ENCODE results near the gene PNPLA2.

The PNPLA2 gene

DNA sequence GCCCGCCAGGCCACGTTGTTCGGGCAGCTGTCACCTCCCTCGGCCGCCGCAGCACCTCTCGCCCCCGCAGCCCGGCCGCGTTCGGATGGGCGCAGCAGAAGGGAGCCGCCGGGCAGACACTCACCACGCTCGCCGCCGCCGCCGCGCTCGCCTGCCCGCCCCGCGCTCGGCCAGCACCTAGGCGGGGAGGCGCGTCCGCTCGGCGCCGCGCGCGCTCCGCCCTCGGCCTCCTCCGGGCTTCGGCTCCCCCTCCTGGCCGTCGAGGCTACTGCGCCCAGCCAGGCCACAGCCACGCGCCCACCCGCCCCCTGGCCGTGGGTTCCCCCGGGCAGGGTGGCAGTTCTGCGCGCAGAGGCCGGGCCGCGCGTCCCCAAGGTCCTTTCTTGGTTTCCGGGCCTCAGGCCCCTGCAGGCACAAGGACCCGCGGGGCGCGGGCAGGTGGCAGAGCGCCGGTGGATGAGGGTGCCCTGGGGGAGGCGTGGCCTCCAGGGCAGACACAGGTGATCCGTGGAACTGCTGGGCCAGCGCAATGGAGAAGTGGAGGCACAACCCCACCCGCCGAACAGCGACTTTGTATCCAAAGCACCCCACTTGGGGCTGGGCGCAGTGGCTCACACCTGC lies 20.5 kb upstream of the PNPLA2 start, which contains the start of gene SLC25A22:
SLC25A22 (minus strand) TSS at position 189 of the 621 bp plus-strand sequence. CDS start 3,275 bp downstream, outside the sequence.
- peak; percentile 86 to 93 for DNase-seq

DNA sequence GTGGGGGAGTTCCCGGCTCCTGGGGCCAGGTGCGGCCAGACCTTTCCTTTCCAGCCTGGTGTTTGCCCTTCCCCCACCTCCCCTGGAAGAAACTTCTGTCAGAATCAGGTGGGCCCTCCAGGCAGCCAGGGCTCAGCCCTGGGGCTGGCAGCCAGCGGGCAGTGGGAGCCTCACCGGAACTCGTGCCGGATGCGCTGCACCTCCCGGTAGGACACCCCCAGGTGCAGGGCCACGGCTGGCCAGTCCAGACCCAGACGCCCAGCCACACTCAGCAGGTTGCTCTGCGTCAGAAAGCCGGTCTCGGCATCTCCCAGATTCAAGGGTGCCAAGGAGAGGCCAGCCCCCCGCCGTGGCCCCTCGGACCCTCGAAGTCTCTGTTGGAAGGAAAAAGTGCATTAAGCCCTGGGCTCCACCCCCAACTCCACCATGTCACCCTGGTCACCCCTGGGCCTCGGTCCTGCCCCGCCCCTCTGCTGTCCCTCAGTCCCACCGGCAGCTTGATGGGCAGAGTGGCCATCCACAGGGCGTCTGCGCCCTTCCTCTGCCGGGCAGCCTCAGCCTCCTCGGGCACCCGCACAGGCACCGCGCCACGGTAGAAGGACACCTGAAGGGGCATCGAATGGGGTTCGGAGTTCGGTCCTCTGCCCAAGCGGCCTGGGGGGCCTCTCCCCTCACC lies 18.9 kb upstream of the PNPLA2 start:
- no peak for DNase-seq
- TF ChIP-seq GATA1 (IDR thresholded peaks at IDR 0.05; ENCODE audit: low read depth, low read length): no peak
- TF ChIP-seq POLR2A (IDR thresholded peaks at IDR 0.05; ENCODE audit: low read length): no peak

More for the DNA sequence above, 20.5 kb upstream of the PNPLA2 start, which contains the start of gene SLC25A22:
- TF ChIP-seq POLR2A (IDR thresholded peaks at IDR 0.05; ENCODE audit: low read length): peak; percentile 33
- no peak for TF ChIP-seq GATA1 (IDR thresholded peaks at IDR 0.05; ENCODE audit: low read depth, low read length)

DNA sequence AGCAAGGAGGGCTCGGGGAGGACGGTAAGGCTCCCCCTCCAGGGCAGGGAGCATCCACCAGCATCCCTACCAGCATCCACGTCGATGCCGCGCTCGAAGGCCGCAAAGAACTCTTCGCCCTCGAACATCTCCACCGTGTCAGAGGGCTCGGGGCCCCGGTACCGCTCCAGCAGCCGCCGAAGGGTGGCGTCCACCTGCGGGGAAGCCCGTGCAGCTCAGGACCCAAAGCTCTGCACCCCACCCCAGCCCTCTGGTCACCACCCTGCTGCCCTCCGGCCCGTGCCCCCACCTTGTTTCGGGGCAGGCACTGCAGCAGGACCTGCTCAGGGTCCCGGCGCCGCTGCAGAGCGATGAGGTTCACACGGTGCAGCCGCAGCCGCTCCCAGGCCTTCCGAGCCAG lies 18.2 kb upstream of the PNPLA2 start:
- DNase-seq: no peak
- TF ChIP-seq GATA1 (IDR thresholded peaks at IDR 0.05; ENCODE audit: low read depth, low read length): no peak
- TF ChIP-seq POLR2A (IDR thresholded peaks at IDR 0.05; ENCODE audit: low read length): no peak

DNA sequence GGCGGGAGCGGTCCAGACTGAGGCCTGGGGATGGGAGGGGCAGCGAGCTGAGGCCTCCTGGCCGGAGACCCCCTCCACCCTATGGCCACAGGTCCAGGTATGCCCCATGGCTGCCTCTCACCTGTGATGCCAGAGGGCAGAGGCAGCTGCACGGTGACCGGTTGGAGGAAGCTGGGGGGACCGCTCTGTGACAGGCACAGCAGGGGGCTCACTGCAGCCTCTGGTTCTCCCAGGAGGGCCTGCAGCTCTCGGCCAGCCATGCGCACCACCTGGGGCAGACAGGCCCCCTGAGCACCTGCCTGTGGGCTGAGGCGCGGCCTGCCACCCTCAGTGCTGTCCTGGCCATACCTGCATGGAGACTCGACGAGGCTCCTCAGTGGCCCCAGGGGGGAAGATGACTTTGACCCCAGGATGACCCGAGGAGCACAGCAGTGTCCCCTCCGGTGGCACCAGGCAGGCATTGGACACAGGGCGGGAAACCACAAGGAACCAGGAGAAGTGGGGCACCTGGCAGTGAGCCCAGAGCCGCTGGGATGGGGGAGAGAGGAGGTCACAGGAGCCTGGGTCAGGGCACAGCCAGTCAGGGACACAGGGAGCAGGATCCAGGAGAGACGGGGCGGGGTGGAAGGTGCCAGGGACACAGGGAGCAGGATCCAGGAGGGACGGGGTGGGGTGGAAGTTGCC lies 17.5 kb upstream of the PNPLA2 start:
- no peak for TF ChIP-seq GATA1 (IDR thresholded peaks at IDR 0.05; ENCODE audit: low read depth, low read length)
- no peak for TF ChIP-seq POLR2A (IDR thresholded peaks at IDR 0.05; ENCODE audit: low read length)
- DNase-seq: no peak

DNA sequence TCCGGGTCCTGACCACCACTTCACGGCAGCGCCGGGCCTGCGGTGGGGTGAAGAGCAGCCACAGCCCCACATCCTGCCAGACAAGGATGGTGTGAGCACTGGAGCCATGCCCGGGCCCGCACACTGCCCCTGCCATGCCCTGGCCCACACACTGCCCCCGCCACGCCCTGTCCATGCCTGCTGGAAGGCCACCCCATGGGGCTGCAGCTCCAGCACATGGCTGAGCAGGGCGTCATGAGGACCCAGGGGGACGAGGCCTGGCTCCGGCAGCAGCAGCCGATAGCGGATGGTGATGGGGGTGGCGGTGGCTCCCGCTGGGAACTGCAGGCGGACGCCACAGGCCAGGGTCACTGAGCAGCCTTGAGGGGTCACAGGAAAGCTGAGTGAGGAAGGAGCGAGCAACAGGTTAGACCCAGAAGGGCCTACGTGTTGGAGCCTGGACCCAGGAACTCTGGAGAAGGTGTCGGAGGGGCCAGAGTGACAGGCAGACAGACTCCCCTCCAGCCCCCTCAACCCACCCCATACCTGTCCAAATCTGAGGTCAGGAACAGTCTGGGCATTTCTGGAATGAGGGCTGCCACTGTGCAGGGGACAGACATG lies 16.6 kb upstream of the PNPLA2 start:
- DNase-seq: no peak
- no peak for TF ChIP-seq POLR2A (IDR thresholded peaks at IDR 0.05; ENCODE audit: low read length)
- TF ChIP-seq GATA1 (IDR thresholded peaks at IDR 0.05; ENCODE audit: low read depth, low read length): no peak

DNA sequence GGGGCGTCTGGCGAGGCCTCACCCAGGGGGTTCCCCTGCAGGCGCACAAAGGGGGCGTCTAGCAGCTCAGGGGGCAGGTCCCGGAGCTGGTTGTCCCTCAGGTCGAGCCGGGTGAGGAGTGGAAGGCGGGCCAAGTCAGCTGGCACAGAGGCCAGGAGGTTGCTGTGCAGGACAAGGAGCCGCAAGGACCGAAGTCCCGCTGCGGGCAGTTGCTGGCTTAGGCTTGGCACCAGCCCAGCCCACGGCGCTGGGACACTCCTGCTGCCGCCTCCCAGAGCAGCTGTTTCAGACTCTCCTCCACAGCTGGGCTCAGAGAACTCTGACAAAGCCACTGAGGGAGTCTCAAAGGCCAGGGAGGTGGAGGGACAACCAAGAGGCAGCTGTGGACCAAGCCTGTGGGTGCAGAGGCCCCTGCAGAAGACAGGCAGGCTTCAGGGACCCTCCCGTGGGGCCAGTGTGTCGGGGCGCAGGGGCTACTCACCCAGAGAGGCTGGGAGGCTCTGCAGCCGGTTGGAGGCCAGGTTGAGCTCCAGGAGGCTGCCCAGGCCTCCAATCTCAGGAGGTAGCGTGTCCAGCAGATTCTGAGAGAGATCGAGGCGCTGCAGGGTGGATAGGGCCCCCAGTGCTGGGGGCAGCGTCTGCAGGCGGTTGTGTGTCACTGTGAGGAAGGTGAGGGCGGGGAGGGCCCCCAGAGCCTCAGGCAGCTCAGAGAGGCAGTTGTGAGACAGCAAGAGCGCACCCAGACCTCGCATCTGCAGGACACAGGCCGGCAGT lies 15.8 kb upstream of the PNPLA2 start:
- DNase-seq: no peak

DNA sequence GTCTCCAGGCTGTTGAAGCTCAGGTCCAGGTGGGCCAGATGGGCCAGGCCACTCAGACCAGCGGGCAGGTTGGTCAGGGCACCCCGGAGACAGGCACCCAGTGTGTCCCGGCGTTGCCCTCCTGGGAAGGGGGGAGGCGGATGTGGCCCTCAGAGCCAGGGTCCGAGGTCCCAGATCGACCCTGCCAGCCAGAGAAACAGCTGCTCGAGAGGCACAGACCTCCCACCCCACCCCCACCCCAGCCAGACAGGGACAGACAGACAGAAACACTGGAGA lies 15.3 kb upstream of the PNPLA2 start:
- no peak for TF ChIP-seq GATA1 (IDR thresholded peaks at IDR 0.05; ENCODE audit: low read depth, low read length)
- no peak for TF ChIP-seq POLR2A (IDR thresholded peaks at IDR 0.05; ENCODE audit: low read length)
- no peak for DNase-seq

More for the DNA sequence above, 15.8 kb upstream of the PNPLA2 start:
- TF ChIP-seq POLR2A (IDR thresholded peaks at IDR 0.05; ENCODE audit: low read length): no peak
- TF ChIP-seq GATA1 (IDR thresholded peaks at IDR 0.05; ENCODE audit: low read depth, low read length): no peak

DNA sequence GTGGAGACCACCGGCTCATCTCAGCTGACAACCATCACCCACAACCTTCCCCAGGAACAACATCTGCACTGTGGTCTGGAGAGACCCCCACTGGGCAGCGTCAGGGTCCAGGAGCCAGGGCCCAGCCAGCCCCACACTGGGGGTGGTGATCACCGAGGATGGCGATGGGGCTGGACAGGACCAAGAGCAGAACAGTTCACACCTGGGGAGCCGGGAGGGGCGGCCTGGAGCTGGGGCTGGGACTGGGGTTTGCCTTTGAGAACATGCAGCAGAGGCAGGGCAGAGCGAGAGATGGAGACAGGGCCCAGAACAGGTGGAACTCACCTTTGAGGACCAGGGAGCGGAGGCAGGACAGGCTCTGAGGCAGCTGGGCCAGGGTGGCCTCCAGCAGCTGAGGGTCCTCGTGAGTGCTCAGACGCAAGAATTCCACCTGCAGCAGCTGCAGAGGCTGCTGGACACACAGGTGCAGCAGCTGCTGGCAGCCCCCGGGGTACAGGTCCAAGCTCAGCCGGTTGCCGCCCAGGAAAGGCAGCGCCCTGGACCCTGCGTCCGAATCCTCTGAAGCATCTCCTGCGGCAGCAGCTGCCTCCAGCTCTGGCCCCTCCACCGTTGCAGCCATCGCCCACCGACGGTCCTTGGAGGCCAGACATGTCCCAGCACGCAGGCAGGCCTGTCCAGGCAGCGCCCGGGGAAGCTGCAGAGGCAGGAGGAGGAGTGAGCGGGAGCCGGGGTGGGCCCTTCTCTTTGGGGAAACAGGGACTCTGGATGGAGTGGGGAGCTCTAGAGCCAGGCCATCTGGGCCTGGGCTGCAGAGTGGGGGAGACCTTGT lies 14.7 kb upstream of the PNPLA2 start:
- no peak for TF ChIP-seq POLR2A (IDR thresholded peaks at IDR 0.05; ENCODE audit: low read length)
- TF ChIP-seq GATA1 (IDR thresholded peaks at IDR 0.05; ENCODE audit: low read depth, low read length): no peak
- DNase-seq: no peak

DNA sequence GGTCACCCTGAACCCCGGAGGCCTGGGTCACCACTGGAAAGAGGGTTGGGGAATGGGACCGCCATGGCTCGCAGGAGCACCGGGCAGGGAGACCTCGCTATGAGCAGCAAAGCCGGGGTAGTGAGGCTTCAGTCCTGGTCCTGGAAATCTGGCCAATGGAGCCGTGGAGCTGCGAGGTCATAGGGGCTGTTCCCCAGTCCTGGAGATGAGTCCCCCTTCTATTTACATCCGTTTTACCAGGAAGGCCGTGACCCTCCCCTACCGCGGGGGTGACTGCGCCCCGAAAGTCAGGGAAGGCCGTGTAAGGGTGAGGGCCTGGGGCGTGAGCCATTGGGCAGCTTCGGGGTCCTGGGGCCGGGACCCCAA lies 14.1 kb upstream of the PNPLA2 start:
- TF ChIP-seq GATA1 (IDR thresholded peaks at IDR 0.05; ENCODE audit: low read depth, low read length): no peak
- DNase-seq: no peak

DNA sequence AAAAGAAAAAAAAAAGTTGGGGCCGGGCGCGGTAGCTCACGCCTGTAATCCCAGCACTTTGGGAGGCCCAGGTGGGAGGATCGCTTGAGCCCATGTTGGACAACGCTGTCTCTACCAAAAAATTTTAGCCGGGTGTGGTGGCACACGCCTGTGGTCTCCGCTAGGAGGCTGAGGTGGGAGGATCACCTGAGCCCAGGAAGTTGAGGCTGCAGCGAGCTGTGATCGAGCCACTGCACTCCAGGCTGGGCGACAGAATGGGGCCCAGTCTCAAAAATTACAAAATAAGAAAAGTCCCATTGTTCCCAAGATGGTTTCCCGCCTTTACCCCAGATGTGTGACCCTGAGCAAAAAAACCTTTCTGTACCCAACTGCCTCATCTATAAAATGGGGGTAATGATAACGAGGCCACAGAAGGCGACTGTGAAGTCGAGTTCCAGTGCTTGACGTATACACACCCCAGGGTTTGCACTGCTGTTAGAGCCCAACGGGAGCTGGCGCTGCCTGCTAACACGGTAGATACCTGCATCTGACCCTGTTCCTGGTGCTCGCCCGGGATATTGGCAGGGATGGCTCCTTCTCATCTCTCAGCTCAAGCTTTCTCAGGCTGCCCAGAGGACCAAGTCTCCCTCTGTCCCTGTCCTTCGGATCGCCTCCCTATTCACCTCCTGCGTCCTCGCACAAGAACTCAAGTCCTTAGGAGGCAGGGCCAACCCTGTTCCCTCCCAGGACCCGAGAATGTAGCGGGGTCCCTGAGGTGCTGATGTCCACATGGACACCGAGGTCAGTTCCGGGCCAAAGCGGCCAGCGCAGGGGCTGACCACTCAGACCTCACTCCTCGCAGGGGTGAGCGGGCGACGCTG lies 10.1 kb upstream of the PNPLA2 start:
- DNase-seq: peak; percentile 77
- no peak for TF ChIP-seq GATA1 (IDR thresholded peaks at IDR 0.05; ENCODE audit: low read depth, low read length)
- TF ChIP-seq POLR2A (IDR thresholded peaks at IDR 0.05; ENCODE audit: low read length): no peak

DNA sequence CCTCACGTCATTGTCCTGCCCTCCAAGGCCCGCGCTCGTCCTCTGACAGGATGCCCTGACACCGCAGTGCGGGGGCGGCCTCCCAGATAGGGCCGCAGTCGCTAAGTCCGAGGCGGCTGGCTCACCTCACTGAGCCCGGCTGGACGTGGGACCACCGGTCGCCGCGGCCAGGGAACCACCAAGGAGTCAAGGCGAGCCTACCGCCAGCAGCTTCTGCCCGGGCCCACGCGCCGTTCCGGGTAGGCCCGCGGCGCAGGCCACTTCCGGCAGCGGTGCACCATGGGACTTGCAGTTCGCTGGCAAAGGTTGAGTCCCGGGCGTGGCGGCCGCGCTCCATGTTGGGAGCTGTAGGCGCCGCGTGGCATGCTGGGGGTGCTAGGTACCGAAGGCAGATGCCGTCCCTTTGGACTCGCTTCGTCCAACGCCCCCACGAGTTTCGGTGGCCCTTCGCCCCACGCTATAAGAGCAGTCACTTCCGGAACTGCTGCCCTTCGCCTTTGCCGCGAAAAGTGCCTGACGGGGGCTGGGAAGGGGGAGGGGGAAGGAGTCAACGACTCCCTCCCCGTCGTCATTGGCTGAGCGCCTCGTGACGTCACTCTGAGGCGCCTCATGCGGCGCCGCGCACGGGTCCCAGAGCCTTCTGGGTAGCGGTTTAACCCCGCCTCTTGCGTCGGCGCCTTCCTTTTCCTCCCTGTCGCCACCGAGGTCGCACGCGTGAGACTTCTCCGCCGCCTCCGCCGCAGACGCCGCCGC lies 9.3 kb upstream of the PNPLA2 start, which contains the start of gene RPLP2:
RPLP2 (plus strand) TSS at position 681 of the 753 bp plus-strand sequence. CDS start 268 bp downstream, outside the sequence.
- peak; percentile 98 to 99 for DNase-seq
- TF ChIP-seq GATA1 (IDR thresholded peaks at IDR 0.05; ENCODE audit: low read depth, low read length) (no peak), POLR2A (IDR thresholded peaks at IDR 0.05; ENCODE audit: low read length) (peak; percentile 94)
